Suppressor macrophage (primary cell): ENCODE measurements around the gene GRAMD2B.
"Not testable (repeated sequence)": the region's sequence is repeated elsewhere in the genome, so short reads cannot be mapped to it uniquely, and the experiment has no call there.

ENCODE experiments used
- DNase-seq, 4 experiments: peaks; one replicate each; pipeline ENCODE4 v3.0.0-alpha.2; 2020 to 2022

Gene GRAMD2B

GRCh38 chr5:126413856-126414255 is 9.4 kb upstream of the GRAMD2B start:
- no peak for DNase-seq

GRCh38 chr5:126414874-126415502 is 8.2 kb upstream of the GRAMD2B start:
- no peak for DNase-seq

GRCh38 chr5:126415789-126416188 is 7.4 kb upstream of the GRAMD2B start:
- no peak for DNase-seq

GRCh38 chr5:126416266-126416925 is 6.8 kb upstream of the GRAMD2B start:
- no peak for DNase-seq

- DNase-seq = no peak
Observed at GRCh38 chr5:126417178-126417577, 6.0 kb upstream of the GRAMD2B start.

- peak in 3 of 4 experiments; percentile 2 to 4 (median 3) for DNase-seq
Observed at GRCh38 chr5:126419102-126419501, 4.1 kb upstream of the GRAMD2B start.

GRCh38 chr5:126428421-126428820 is 5.2 kb downstream of the GRAMD2B start:
- no peak for DNase-seq

- no peak for DNase-seq
Observed at GRCh38 chr5:126430631-126431030, 7.4 kb downstream of the GRAMD2B start.

GRCh38 chr5:126433701-126434100 is 10.5 kb downstream of the GRAMD2B start:
- no peak for DNase-seq

GRCh38 chr5:126435261-126435660 is 12.1 kb downstream of the GRAMD2B start:
- no peak for DNase-seq

- no peak for DNase-seq
Observed at GRCh38 chr5:126435714-126436113, 12.5 kb downstream of the GRAMD2B start.

- DNase-seq = peak in 3 of 4 experiments; percentile 13 to 18 (median 15)
Observed at GRCh38 chr5:126437721-126438120, 14.5 kb downstream of the GRAMD2B start.

GRCh38 chr5:126438267-126438666 is 15.1 kb downstream of the GRAMD2B start:
- no peak for DNase-seq

- DNase-seq = no peak
Observed at GRCh38 chr5:126438868-126439267, 15.7 kb downstream of the GRAMD2B start.

GRCh38 chr5:126439724-126440123 is 16.5 kb downstream of the GRAMD2B start:
- DNase-seq = not testable (repeated sequence)

- no peak for DNase-seq
Observed at GRCh38 chr5:126441230-126441629, 18.0 kb downstream of the GRAMD2B start.

- no peak for DNase-seq
Observed at GRCh38 chr5:126443374-126443851, 20.2 kb downstream of the GRAMD2B start.

- DNase-seq = no peak
Observed at GRCh38 chr5:126444137-126444536, 20.9 kb downstream of the GRAMD2B start.

GRCh38 chr5:126445502-126446174 is 22.4 kb downstream of the GRAMD2B start:
- DNase-seq = no peak

GRCh38 chr5:126446498-126447224 is 23.5 kb downstream of the GRAMD2B start:
- DNase-seq = no peak

- DNase-seq = no peak
Observed at GRCh38 chr5:126448720-126449119, 25.5 kb downstream of the GRAMD2B start.

GRCh38 chr5:126449751-126450271 is 26.6 kb downstream of the GRAMD2B start:
- DNase-seq = peak in 3 of 4 experiments; percentile 6 to 22 (median 12)

- DNase-seq = no peak
Observed at GRCh38 chr5:126450346-126450745, 27.1 kb downstream of the GRAMD2B start.
